Left hindlimb (tissue), 1 donor: ENCODE data around the gene PRTFDC1.
"Not testable (repeated sequence)": the region's sequence is repeated elsewhere in the genome, so short reads cannot be mapped to it uniquely, and the experiment has no call there.

Source experiments
- DNase-seq: peaks from one replicate; pipeline ENCODE4 v3.0.0-alpha.2; 2018

PRTFDC1 gene

DNA sequence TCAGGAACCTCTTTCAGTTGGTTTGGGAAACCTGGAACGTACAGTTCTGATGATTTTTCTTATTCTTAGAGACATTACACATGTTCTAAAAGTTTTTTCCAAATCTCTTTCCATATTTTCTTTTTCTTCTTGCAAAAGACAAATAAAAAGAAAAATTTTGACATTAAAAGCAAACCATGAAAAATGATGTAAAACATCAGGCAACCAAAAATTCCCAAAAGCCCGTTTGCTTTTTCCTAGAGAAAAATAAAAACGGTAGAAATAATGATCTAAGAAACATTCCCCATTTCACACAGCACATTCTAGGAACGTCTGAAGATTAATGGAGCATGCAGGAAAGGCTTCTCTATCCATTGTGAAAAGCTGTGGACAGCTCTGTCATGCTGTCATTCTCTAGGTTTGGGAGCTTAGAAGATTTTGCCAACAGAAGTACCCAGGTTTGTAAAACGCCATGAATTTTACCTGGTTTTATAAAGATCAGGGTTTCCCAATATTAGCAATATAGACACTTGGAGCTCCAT, 11.2 kb upstream of the PRTFDC1 start:
- no peak for DNase-seq

DNA sequence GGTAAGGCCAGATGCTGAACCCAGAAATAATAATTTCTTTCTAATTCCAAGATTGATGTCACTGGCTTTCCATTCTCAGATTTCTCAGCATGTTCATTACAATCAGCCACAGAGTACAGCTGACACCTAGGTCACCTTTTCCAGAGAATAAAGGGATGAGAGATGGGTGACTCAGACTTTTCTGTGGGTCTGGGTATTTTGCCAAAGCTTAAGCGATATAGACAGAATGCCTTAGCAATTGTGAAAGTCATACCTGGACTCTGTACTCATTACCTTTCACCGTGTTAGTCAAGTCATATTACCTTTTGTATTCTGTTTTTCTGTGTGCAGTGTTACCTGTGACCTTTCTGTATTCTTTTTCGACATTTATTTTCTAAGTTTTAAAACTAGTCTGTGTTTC, 10.6 kb upstream of the PRTFDC1 start:
- no peak for DNase-seq

GRCh38 chr10:24961582-24961981, 9.2 kb upstream of the PRTFDC1 start:
- DNase-seq, result no peak

DNA sequence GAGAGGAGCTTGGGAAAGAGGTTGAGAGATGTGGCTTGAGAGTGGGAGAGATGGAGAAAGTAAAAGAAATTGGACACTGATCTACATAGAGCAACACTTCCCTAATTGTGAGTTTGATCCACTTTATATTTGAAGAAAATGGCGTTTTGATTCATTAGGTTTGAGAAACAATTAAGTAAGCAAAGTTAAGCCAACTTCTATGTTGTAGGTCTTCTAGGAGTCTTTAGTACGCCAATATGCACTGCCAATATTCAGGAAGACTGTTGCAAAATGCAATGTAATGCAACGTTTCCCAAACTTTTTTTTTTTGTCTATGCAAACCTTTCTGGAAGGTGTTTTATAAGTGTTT, 7.0 kb upstream of the PRTFDC1 start:
- no peak for DNase-seq

DNA sequence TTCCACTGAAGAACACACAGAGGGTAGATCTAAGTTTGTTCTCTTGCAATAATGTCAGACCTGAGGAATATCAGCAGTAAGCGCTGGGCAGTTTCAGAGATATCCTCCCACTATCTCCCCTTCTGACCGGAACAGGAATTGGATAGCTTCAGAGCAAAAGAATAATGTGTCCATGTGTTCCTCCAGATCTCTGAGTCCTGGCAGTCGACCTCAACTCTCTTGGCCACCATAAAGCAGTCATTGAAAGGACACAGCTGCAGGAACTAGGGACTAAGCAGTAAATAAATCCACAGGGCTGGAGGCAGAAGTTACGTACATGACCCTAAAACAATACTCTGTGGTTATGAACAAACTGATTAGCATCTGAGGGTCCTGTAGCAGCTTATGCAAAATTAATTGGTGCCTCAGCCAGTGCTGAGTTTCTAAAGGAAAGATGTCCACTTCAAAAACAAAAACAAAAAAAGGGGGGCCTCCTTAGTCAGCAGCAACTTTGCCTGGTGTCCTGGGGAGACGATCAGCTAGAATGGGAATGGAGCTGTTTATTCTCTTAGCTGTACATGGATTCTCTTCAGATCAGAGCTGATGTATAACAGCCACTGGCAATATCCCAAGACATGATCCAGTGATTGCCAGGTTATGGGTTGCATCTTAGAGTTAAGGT, 6.4 kb upstream of the PRTFDC1 start:
- DNase-seq, result peak; percentile 57

GRCh38 chr10:24958091-24958720, 5.8 kb upstream of the PRTFDC1 start:
- no peak for DNase-seq

DNA sequence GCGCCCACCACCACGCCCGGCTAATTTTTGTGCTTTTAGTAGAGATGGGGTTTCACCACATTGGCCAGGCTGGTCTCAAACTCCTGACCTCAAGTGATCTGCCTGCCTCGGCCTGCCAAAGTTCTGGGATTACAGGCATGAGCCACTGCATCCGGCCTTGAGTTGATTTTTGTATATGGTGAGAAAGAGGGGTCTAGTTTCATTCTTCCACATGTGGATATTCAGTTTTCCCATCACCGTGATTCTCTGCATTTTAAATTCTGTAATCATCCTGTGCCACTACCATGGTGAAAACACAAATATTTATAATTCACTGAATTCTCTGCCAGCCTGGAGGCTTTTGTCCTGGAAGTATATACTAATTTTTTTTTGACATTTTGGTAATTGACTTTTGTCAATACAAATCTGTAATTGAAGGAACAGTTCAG, 5.2 kb upstream of the PRTFDC1 start:
- DNase-seq, result not testable (repeated sequence)

GRCh38 chr10:24953675-24954074, 1.3 kb upstream of the PRTFDC1 start:
- DNase-seq, result no peak

DNA sequence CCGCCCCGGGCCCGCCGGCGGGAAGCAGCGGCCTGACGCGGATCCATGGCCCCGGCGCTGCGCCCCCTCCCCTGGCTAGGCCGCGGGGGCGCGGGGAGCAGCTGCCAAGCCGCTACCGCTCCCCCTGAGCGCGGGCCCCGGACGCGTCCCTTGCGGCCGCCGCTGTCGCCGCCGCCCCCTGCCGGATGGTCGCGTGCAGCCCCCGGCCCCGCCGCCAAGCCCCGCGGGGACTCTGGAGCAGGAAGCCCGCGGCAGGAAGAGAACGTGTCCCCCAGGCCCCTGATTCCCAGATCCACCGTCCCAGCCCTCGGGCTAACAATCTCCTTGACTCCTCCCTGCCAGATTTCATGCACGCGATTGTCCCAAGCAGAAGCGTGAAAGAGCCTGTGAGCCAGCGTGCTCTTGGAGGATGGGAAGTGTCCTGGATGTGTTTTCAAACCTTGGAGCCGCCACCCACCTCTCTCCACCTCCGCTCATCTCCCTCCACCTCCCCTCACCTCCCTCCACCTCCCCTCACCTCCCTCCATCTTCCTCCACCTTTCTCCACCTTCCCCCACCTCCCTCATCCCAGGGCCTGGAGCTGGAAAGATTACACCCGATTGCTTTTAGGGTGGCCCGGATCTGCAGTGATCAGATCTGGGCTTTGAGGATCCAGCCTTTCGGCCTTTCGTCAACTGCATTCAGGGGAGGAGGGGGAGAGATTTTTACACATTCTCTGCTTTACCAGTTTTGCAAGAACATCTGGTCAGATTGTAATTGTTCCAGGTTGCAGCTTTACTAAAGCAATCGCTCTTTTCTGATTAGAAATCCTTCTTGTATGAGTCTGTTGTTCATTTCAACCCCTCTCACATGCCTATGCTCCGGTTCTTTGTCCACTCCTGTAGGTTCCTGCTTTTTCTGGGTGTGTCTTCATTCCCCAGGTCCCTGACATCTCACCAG, 570 bp upstream of the PRTFDC1 start:
- peak; percentile 76 for DNase-seq

GRCh38 chr10:24951201-24952142, 934 bp downstream of the PRTFDC1 start:
- DNase-seq, result peak; percentile 67

DNA sequence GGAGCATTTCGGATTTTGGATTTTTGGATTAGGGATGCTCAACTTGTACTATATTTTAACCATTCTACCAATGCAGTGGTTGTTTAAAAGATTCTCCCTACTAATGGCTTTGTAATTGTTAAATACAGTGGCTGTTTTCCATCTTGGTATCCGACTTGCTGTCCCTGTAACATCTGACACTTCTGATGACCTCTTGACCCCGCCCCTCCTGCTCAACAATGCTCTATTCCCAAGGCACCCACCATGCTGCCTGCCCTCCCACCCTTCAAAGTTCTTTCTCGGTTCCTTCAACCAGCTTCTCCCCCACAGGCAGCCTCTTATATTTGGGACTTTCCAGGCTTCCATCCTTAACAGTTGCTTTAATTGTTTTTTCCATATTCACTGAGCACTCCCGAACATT, 2.0 kb downstream of the PRTFDC1 start:
- no peak for DNase-seq

- no peak for DNase-seq
Observed at GRCh38 chr10:24949616-24950015, 2.8 kb downstream of the PRTFDC1 start.

GRCh38 chr10:24947304-24948097, 4.9 kb downstream of the PRTFDC1 start:
- no peak for DNase-seq

- DNase-seq, result no peak
Observed at GRCh38 chr10:24944512-24945255, 7.7 kb downstream of the PRTFDC1 start.

- no peak for DNase-seq
Observed at GRCh38 chr10:24938525-24938924, 13.9 kb downstream of the PRTFDC1 start.

DNA sequence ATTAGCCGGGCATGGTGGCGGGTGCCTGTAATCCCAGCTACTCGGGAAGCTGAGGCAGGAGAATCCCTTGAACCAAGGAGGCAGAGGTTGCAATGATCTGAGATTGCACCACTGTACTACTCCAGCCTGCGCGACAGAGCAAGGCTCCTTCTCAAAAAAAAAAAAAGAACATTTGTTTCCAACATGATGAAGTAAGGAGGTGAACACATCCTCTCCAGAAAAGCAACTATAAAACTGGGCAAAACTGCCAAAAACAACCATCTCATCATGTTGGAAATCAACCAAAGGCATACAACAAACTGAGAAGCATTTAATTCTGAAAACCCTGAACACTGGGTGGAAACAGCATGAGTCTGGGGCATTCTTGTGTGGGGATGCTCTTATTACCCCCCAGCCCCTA, 14.3 kb downstream of the PRTFDC1 start:
- no peak for DNase-seq

- DNase-seq, result no peak
Observed at GRCh38 chr10:24935504-24936292, 16.7 kb downstream of the PRTFDC1 start.

- no peak for DNase-seq
Observed at GRCh38 chr10:24931236-24931635, 21.2 kb downstream of the PRTFDC1 start.

DNA sequence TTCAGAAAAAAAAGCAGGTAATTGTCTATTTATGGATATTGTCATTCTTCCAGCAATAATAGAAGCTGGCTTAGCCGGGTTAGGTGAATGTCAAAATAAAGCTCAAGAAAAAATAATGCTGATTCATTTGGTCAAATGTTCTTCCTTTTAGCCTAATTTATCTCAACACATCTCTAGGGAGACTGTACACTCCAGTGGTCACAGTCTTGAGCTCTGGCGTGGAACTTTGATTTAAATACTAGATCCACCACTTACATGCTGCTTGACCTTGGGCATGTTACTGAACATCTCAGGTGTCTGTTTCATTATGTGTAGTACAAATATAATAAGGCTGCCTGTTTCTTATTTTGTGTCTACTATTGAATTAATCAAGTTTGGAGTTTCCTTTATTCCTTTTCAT, 22.0 kb downstream of the PRTFDC1 start:
- no peak for DNase-seq

DNA sequence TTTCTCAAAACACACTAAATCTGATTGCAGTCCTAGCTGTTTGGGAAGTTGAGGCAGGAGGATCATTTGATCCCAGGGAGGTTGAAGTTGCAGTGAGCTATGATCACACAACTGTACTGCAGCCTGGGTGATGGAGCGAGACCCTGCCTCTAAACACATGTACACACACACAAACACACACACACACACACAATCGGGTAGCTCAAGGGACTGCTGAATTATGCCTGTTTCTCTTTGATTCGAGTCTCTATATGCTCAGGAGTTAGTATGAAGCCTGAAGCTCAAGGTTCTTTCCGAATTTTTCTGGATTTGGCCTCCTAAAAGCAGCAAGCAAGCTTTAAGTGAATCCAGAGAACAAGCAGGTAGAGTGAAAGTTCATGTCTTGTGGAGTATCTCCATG, 22.5 kb downstream of the PRTFDC1 start:
- no peak for DNase-seq
